Activated CD4-positive, alpha-beta T cell treated with anti-CD3 and anti-CD28 coated beads, Interleukin-2, amount 50 U/mL, for 1 hour (primary cell): ENCODE results near the gene SBSN.
A peak's percentile ranks its signal among the peaks of the same experiment; 100 is the strongest.

Source experiments
- DNase-seq: peaks from one replicate; pipeline ENCODE4 v3.0.0-alpha.2; 2020

Gene SBSN

DNA sequence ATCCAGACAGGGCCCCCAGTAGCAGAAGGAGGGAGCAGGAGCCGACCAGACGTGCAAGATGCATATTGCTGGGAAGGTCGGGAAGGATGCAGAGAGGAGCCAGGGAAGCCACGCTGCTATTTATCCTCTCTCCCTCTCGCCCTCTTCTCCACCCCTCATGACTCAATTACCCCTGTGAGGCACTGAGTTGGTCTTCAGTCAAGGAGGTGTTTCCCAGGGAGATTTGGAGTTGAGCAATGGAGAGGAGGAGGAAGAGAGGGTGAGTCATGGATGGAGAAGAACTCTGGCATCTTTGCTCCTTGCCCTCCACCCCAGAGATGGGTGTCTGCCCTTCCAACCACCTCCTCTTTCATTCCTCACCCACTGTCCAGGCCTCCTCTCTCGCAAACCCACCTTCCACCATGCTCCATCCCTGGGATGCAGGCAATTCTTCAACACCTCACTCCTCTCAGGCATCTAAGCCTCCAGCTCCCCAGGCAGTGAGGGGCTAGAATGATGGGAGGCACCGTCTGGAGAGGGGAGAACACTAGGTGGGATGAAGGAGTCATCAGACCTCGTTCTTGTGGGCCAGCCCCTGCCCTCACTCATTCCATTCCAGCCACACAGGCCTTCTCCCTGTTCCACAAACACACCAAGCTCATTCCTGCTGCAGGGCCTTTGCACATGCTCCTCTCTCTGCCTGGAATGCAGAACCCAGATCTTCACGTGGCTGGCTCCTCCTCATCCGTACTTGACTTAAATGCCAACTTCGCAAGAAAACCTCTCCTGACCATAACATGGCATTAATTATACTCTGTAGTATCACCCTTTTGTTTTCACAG is at the start of gene SBSN:
SBSN (minus strand) TSS at position 94 of the 821 bp plus-strand sequence; CDS start at position 64, 30 bp downstream.
- no peak for DNase-seq

DNA sequence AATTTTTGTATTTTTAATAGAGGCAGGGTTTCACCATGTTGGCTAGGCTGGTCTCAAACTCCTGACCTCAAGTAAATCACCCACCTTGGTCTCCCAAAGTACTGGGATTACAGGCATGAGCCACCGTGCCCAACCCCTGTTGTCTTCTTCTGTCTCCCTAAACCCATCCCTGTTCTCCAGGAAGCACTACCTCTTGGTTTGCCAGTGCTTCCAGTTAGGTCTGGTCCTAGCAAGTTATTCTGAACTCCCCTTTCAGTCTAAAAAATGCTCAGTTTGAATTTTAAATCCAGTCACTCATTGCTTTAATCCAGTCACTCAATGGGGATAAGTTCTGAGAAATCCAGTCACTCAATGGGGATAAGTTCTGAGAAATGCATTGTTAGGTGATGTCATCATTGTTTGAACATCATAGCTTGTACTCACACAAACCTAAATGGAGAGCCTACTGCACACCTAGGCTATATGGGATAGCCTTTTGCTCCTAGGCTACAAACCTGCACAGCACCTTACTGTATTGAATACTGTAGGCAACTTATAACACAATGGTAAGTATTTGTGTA is 43.4 kb upstream of the SBSN start:
- DNase-seq: no peak

DNA sequence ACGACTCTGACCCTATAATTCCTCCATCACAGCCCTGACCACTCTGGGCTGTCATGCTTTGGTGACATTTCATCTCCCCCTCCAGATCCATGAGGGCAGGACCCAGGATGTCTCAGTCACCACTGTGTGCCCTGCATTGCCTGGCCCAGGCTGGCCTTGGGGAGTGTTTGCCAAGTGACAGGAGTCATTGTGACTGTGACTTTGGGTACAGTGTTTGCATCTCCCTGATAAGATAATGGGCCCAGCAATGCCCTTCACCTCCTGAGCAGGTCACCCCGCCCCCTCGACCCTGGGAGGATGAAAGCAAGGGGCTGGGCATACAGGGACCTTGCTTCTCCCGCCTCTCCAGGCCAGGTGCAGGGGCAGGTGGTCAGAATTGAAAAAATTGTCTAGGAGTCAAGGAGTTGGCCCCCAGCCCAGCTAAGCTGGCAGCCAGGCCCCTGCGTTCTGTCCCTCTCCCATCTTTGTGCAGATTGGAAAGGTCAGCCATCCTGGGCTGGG is 41.2 kb upstream of the SBSN start:
- DNase-seq: no peak

DNA sequence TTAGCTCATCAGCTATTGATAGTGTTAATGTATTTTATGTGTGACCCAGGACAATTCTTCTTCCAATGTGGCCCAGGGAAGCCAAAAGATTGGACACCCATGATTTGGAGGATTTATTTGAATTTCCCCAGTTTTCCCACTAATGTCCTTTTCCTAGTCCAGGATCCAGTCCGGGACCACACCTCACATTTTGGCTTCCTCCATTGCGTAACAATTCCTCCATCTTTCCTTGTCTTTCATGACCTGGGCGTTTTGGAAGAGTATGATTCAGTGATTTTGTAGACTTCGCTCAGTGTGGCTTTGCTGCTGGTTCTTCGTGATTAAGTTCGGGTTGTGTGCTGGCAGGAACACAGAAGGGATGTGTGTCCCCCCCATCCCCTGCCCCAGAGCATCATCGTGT is 38.6 kb upstream of the SBSN start:
- no peak for DNase-seq

DNA sequence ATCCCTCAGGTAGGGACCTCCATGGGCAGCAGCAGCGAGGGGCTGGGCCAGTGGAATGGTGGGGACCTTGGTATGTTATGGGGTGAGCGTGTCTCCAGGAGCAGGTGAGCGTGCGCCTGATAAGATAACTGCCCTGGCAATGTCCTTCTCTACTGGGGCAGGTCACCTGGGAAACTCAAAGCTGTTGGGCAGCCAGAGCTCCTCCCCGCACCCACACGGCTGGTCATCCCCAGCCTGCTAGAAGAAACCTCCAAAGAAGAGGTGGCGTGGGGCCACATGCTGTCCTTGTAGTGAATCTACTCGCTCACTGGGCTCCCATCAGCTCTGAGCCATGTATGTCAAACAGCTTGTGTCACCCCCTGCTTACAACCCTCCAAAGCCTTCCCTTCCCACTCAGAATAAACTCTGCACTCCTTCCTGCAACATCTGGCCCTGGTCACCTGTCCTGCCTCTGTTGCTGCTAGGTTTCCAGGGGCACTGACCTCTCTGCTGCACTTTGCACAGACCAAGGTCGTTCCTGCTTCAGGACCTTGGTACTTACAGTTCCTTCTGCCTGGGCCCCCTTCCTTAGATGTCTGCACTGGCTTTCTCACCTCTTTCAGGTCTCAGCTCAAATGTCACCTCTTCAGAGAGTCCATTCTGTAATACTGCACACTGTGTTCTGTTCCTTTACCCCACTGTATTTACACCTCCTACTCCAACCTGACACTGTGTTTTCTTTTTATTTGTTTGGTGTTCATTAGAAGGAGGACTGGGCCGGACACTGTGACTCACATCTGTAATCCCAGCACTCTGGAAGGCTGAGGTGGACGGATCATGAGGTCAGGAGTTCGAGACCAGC is 37.1 kb upstream of the SBSN start:
- no peak for DNase-seq

DNA sequence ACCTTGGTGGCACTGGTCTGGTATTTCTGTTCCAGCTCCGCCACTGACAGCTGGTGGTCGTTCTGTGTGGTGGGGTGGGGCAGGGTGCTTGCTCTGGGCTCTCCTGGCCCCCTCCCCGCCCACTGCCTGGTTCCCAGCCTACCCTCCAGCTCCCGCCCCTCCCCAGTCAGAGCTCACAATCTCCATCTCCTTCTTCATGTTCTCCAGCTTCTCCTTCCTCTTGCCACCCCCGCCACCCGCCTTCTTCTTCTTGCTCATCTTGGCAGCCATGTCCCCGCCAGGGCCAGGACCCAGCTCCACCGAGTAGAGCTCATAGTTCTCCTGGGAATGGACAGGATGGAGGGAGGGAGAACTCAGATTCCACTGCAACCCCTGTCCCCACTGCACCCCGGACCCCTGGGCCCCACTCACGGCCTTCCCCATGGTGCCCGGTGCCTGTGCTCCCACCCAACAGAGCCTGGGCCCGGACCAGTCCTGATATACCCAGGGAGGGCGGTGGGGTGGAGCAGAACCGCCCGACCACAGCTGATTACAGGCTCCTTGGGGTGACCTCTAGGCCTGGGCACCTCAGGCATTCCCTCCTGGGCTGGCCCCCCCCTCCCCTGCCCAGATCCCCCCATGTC is 35.2 kb upstream of the SBSN start, which contains the start of gene ATP4A:
ATP4A (minus strand) TSS at position 452 of the 623 bp plus-strand sequence; CDS start at position 423, 29 bp downstream.
- DNase-seq: no peak

- no peak for DNase-seq
Measured at GRCh38 chr19:35562776-35563175, 34.7 kb upstream of the SBSN start.

DNA sequence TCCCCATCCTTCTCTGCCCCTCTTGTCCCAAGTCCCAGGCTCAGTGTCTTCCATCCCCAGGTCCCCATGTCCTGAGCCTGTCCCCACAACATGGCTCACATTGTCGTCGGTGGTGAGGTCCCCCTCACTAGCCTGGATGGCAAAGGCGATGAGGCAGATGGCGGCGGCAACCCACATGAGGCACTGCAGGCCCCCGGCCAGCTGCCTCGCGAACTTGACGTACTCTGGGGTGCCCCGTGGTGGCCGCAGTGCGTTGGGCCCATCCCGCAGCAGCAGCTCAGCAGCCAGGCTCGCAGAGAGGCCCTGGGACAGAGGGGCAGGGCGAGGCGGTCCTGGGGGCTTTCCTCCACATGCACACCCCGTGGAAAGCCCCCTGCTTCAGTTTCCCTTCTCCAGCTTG is 34.2 kb upstream of the SBSN start:
- DNase-seq: no peak

DNA sequence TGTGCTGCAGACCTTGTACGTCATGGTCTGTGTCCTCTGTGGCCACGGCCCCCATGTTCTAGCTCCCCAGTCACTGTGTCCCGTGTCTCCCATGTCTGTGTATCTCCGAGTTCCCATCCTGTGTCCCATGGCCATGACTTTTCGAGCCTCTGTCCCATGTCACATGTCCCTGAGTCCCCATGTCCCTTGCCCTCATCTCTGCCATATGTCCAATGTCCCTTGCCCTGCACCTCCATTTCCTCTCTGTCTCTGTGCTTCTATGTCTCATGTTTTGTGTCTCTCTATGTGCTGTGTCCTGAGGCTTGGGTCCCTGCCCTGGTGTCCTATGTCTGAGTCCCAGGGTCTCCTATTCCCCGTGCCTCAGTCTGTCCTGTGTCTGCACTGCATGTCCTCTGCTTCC is 33.3 kb upstream of the SBSN start:
- DNase-seq: no peak

DNA sequence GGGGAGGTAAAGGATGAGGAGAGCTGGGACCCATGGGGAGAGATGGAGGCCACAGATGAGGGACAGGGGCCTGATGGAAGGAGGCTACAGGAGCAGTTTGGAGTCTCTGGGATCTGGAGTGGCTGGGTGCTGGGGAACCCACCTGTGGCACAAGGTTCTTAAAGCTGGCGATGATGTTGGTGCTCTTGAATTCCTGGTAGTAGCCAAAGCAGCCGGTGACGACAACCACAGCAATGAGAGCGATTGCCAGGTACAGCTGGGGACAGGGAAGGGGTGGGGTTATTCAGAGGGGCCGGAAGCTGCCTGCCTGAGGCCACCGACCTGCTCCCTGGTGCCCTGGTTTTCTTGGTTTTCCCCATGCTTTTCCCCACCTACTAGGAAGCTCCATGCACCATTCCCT is 32.6 kb upstream of the SBSN start:
- DNase-seq: no peak

GRCh38 chr19:35560271-35560670 is 32.2 kb upstream of the SBSN start:
- no peak for DNase-seq

DNA sequence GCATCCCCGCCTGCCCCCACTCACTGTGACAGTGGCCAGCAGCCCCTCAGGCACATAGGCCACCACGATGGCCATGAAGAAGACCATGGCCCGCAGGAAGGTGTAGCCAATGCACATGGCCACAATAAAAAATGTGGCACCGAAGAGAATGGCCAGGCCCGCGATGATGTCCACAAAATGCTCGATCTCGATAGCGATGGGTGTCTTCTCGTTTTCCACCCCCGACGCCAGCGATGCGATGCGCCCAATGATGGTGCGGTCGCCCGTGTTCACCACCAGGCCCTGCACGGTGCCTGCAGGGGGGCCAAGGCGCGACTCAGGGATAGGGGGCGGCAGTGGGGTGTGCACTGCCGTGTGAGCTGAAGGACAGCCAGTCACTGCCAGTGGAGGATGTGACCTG is 31.7 kb upstream of the SBSN start:
- no peak for DNase-seq

DNA sequence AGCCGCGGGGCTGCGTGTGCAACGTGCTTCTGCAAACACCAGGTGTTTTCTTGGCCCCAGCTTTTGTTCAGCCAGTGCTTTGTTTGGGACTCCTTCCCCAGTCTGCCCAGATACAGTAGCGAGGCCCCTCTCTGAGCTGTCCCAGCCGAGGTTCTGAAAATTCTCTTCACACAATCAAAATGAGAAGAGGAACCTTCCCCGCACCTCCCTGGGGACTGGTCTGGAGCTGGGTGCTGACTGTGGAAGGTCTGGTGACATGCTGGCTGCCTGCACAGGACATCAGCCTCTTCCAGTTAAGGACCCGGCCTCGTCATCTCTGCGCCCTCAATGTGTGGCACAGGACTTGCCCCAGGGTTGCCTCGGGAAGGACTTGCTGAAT is 31.2 kb upstream of the SBSN start:
- DNase-seq: no peak

GRCh38 chr19:35558400-35559280 is 30.5 kb upstream of the SBSN start:
- no peak for DNase-seq

GRCh38 chr19:35557539-35558399 is 29.7 kb upstream of the SBSN start:
- DNase-seq: peak; percentile 40

GRCh38 chr19:35556846-35557538 is 28.9 kb upstream of the SBSN start:
- DNase-seq: no peak

- DNase-seq: no peak
Measured at GRCh38 chr19:35556025-35556590, 28.0 kb upstream of the SBSN start.

GRCh38 chr19:35555301-35556005 is 27.3 kb upstream of the SBSN start:
- DNase-seq: no peak

DNA sequence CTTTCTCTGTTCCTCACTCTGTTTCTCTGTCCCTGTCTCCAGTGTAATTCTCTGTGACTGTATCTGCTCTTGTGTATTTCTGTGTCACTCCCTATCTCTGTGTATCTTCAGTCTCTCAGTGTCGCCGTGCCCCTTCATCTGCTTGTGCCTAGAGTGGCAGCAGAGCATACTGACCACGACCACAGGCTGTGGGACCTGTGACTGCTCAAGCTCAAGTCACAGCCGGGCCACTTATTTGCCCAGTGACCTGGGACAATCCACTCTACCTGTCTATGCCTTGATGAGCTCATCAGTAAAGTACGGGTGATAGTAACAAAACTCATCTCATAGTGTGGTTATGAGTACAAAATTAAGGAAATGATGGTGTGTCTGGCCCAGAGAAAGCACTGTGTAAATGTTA is 26.0 kb upstream of the SBSN start:
- no peak for DNase-seq
